ENCODE data around the gene MIGA2. TPM values are rescaled to one million over a fixed set of nuclear protein-coding genes. Genes with fewer than 3 reads are reported as not detected.

MIGA2 gene
- total RNA-seq, 1 donor from 2014 or later, result 40.2 TPM

GRCh38 chr9:129072171-129072570 is 35.7 kb downstream of the MIGA2 start:
- H3K27ac Mint-ChIP-seq (ENCODE audit: unreplicated experiment), result no peak overlapping the region
- TF ChIP-seq, protein P1, sequence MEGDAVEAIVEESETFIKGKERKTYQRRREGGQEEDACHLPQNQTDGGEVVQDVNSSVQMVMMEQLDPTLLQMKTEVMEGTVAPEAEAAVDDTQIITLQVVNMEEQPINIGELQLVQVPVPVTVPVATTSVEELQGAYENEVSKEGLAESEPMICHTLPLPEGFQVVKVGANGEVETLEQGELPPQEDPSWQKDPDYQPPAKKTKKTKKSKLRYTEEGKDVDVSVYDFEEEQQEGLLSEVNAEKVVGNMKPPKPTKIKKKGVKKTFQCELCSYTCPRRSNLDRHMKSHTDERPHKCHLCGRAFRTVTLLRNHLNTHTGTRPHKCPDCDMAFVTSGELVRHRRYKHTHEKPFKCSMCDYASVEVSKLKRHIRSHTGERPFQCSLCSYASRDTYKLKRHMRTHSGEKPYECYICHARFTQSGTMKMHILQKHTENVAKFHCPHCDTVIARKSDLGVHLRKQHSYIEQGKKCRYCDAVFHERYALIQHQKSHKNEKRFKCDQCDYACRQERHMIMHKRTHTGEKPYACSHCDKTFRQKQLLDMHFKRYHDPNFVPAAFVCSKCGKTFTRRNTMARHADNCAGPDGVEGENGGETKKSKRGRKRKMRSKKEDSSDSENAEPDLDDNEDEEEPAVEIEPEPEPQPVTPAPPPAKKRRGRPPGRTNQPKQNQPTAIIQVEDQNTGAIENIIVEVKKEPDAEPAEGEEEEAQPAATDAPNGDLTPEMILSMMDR (IDR thresholded peaks at IDR 0.05; ENCODE audit: partially characterized antibody, unreplicated experiment), result no peak
- no peak for DNase-seq
- peaks cover 2% of the 10 kb centered on the region for H3K9me3 Mint-ChIP-seq (ENCODE audit: unreplicated experiment)
- H3K4me3 Mint-ChIP-seq (ENCODE audit: unreplicated experiment), result no peak overlapping the region
- H3K27me3 Mint-ChIP-seq (ENCODE audit: unreplicated experiment), result no peaks in the 10 kb centered on the region
- no peaks in the 10 kb centered on the region for H3K36me3 Mint-ChIP-seq (ENCODE audit: unreplicated experiment)
- peaks cover 6% of the 10 kb centered on the region for H3K4me1 Mint-ChIP-seq (ENCODE audit: low read depth, unreplicated experiment)

DNA sequence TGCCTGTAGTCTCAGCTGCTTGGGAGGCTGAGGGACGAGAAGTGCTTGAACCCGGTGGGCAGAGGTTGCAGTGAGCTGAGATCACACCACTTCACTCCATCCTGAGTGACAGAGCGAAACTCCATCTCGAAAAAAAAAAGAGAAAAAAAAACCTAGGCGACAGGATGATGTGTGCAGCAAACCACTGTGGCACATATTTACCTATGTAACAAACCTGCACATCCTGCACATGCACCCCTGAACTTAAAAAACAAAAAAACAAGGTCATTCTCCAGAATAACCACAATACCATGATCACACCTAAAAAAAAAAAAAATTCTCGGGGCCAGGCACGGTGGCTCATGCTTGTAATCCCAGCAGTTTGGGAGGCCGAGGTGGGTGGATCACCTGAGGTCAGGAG is 37.0 kb downstream of the MIGA2 start:
- TF ChIP-seq, protein P1 (IDR thresholded peaks at IDR 0.05; ENCODE audit: partially characterized antibody, unreplicated experiment), result no peak
- no peaks in the 10 kb centered on the region for H3K27me3 Mint-ChIP-seq (ENCODE audit: unreplicated experiment)
- no peaks in the 10 kb centered on the region for H3K36me3 Mint-ChIP-seq (ENCODE audit: unreplicated experiment)
- peaks cover 2% of the 10 kb centered on the region for H3K9me3 Mint-ChIP-seq (ENCODE audit: unreplicated experiment)
- H3K27ac Mint-ChIP-seq (ENCODE audit: unreplicated experiment), result no peak overlapping the region
- H3K4me1 Mint-ChIP-seq (ENCODE audit: low read depth, unreplicated experiment), result peaks cover 6% of the 10 kb centered on the region
- H3K4me3 Mint-ChIP-seq (ENCODE audit: unreplicated experiment), result no peak overlapping the region
- DNase-seq, result no peak

DNA sequence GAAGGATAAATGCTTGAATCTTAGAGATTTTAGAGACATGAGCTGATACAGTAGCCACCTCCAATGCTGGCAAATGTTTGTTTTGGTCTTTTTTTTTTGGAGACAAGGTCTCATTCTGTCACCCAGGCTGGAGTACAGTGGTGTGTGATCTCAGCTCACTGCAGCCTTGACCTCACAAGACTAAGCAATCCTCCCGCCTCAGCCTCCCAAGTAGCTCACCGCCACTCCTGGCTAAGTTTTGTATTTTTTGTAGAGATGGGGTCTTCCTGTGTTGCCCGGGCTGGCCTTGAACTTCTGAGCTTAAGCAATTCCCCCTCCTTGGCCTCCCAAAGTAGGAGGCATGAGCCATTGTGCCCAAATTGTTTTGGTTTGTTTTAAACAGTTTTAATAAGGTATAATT is 37.7 kb downstream of the MIGA2 start:
- peaks cover 2% of the 10 kb centered on the region for H3K4me1 Mint-ChIP-seq (ENCODE audit: low read depth, unreplicated experiment)
- peaks cover 2% of the 10 kb centered on the region for H3K9me3 Mint-ChIP-seq (ENCODE audit: unreplicated experiment)
- TF ChIP-seq, protein P1 (IDR thresholded peaks at IDR 0.05; ENCODE audit: partially characterized antibody, unreplicated experiment), result no peak
- H3K27me3 Mint-ChIP-seq (ENCODE audit: unreplicated experiment), result no peaks in the 10 kb centered on the region
- no peak for DNase-seq
- H3K36me3 Mint-ChIP-seq (ENCODE audit: unreplicated experiment), result no peaks in the 10 kb centered on the region
- no peak overlapping the region for H3K27ac Mint-ChIP-seq (ENCODE audit: unreplicated experiment)
- no peak overlapping the region for H3K4me3 Mint-ChIP-seq (ENCODE audit: unreplicated experiment)

- H3K27ac Mint-ChIP-seq (ENCODE audit: unreplicated experiment), result peak overlapping the region; percentile 55
- H3K4me3 Mint-ChIP-seq (ENCODE audit: unreplicated experiment), result peak overlapping the region; percentile 52
- DNase-seq, result no peak
- H3K36me3 Mint-ChIP-seq (ENCODE audit: unreplicated experiment), result no peaks in the 10 kb centered on the region
- TF ChIP-seq, protein P1 (IDR thresholded peaks at IDR 0.05; ENCODE audit: partially characterized antibody, unreplicated experiment), result no peak
- H3K4me1 Mint-ChIP-seq (ENCODE audit: low read depth, unreplicated experiment), result no peaks in the 10 kb centered on the region
- no peaks in the 10 kb centered on the region for H3K27me3 Mint-ChIP-seq (ENCODE audit: unreplicated experiment)
- H3K9me3 Mint-ChIP-seq (ENCODE audit: unreplicated experiment), result peaks cover 3% of the 10 kb centered on the region
Observed at GRCh38 chr9:129075996-129076639, 39.7 kb downstream of the MIGA2 start.

DNA sequence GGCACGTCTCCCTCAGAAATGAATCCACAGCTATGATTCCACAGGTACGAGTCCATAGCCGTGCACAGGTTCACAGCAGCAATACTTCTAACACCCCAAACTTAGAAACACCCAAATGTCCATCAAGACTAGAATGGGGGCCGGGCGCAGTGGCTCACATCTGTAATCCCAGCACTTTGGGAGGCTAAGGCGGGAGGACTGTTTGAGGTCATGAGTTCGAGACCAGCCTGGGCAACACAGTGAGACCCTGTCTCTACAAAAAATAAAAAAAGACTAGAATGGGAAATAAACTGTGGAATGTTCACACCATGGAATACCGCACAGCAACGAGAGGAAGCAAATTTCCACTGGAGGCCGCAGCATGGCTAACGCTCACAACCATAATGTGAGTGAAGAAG is 40.2 kb downstream of the MIGA2 start:
- Mint-ChIP-seq H3K4me1 (ENCODE audit: low read depth, unreplicated experiment) (no peaks in the 10 kb centered on the region), H3K9me3 (ENCODE audit: unreplicated experiment) (peaks cover 3% of the 10 kb centered on the region), H3K27me3 (ENCODE audit: unreplicated experiment) (no peaks in the 10 kb centered on the region), H3K36me3 (ENCODE audit: unreplicated experiment) (no peaks in the 10 kb centered on the region), H3K27ac (ENCODE audit: unreplicated experiment) (no peak overlapping the region), H3K4me3 (ENCODE audit: unreplicated experiment) (no peak overlapping the region)
- DNase-seq, result no peak
- TF ChIP-seq, protein P1 (IDR thresholded peaks at IDR 0.05; ENCODE audit: partially characterized antibody, unreplicated experiment), result no peak
